K562 (cell line): Measurements from ENCODE around the gene SVIL. TPM values are rescaled to one million over a fixed set of nuclear protein-coding genes. Genes with fewer than 3 reads are reported as not detected.

ENCODE experiments used
- ATAC-seq: fragments of 200-7000 bp; cut with Tn5 transposase; 3 replicates; pipeline ENCODE4 v1.9.1; 2020; ENCODE audit warnings: moderate library complexity
- BruUV-seq: library from RNA; stranded (reverse); fragments of 400-500 nt; replicated peaks from 2 replicates; lab custom pipeline; 2021; lab: Mats Ljungman, UMichigan
- CTCF ChIA-PET: fragments of 300-600 bp; formaldehyde crosslinking; extraction: SDS; loops from one replicate; lab custom pipeline; 2021; ENCODE audit warnings: low intra/inter-chr PET ratio; lab: Yijun Ruan, JAX
- POLR2A ChIA-PET: fragments of 300-600, 350-650 bp; sonication (Branson Sonifier 250); formaldehyde crosslinking; extraction: SDS; loops from one replicate; lab custom pipeline; 2021; ENCODE audit warnings: antibody characterized with exemption, inconsistent platforms; lab: Yijun Ruan, JAX
- DNase-seq, 4 experiments: peaks; one replicate each; pipeline versions ENCODE4 v3.0.0 to v3.0.0-alpha.2; 2011 to 2018; ENCODE audit warnings: low spot score in 3 of 4, mixed read lengths in 3 of 4; ENCODE audit errors: extremely low read depth in 1 of 4
- FAIRE-seq: peaks from 2 replicates; lab custom pipeline; 2011; peaks lifted over from hg19 to GRCh38; lab: Jason Lieb, UNC
- H2AFZ ChIP-seq: 2 replicates; pipeline ENCODE4 v1.6.0; 2011; ENCODE audit warnings: low read depth, low read length, control low read depth, inconsistent platforms
- H3K27ac ChIP-seq: fragments of 200-600 bp; 3 replicates; pipeline ENCODE4 v1.8.0; 2011; ENCODE audit warnings: low read depth, mild to moderate bottlenecking, control low read depth, inconsistent platforms, low read length, moderate library complexity, mixed read lengths; ENCODE audit errors: extremely low read depth
- H3K27me3 ChIP-seq, 2 experiments: fragments of 300-600 bp in 1 of 2; 2 replicates in 1 of 2; 3 replicates in 1 of 2; pipeline versions ENCODE4 v1.6.0 to v1.8.0; 2011; ENCODE audit warnings: inconsistent platforms in 2 of 2, low read length in 2 of 2, mild to moderate bottlenecking in 1 of 2, mixed read lengths in 1 of 2, moderate library complexity in 1 of 2; ENCODE audit not compliant: control insufficient read depth in 2 of 2, insufficient read depth in 2 of 2
- H3K36me3 ChIP-seq: fragments of 300-600 bp; 3 replicates; pipeline ENCODE4 v1.8.0; 2011; ENCODE audit warnings: mild to moderate bottlenecking, low read length, inconsistent platforms; ENCODE audit not compliant: control insufficient read depth, insufficient read depth
- H3K4me1 ChIP-seq, 2 experiments: fragments of 200-600 bp in 1 of 2; replicated peaks in 1 of 2; 2 replicates in 1 of 2; 3 replicates in 1 of 2; pipeline versions ENCODE4 v1.5.1 to v1.8.0; 2011; ENCODE audit warnings: inconsistent platforms in 2 of 2, low read length in 2 of 2, mild to moderate bottlenecking in 1 of 2, mixed read lengths in 1 of 2, moderate library complexity in 1 of 2; ENCODE audit not compliant: control insufficient read depth in 2 of 2, insufficient read depth in 2 of 2
- H3K4me2 ChIP-seq: 2 replicates; pipeline ENCODE4 v1.6.1; 2011; ENCODE audit warnings: low read length, control low read depth, inconsistent platforms, mixed read lengths; ENCODE audit not compliant: insufficient read depth
- H3K4me3 ChIP-seq: fragments of 200-600 bp; sonication (generic), shearing (Covaris generic); 2 replicates; pipeline ENCODE4 v1.5.1; 2016; ENCODE audit warnings: control low read depth, inconsistent platforms
- H3K79me2 ChIP-seq: fragments of 200-600 bp; 3 replicates; pipeline ENCODE4 v1.8.0; 2011; ENCODE audit warnings: low read length, inconsistent platforms; ENCODE audit not compliant: control insufficient read depth, insufficient read depth
- H3K9ac ChIP-seq, 2 experiments: 2 replicates each; pipeline versions ENCODE4 v1.6.0 to v1.6.1; 2011; ENCODE audit warnings: low read depth in 2 of 2, low read length in 2 of 2, control low read depth in 1 of 2, inconsistent platforms in 1 of 2, mild to moderate bottlenecking in 1 of 2, mixed read lengths in 1 of 2; ENCODE audit not compliant: insufficient read depth in 1 of 2
- H3K9me1 ChIP-seq: one replicate; pipeline ENCODE4 v1.6.0; 2011; ENCODE audit warnings: inconsistent platforms, mild to moderate bottlenecking, low read length, moderate library complexity; ENCODE audit not compliant: control insufficient read depth, insufficient read depth
- H3K9me3 ChIP-seq: replicated peaks from 2 replicates; pipeline ENCODE4 v1.5.1; 2011; ENCODE audit warnings: low read depth, low read length, inconsistent platforms; ENCODE audit not compliant: control insufficient read depth, insufficient read depth
- H4K20me1 ChIP-seq: replicated peaks from 2 replicates; pipeline ENCODE4 v1.6.1; 2011; ENCODE audit warnings: low read length, inconsistent platforms, mixed read lengths; ENCODE audit not compliant: control insufficient read depth, insufficient read depth
- DLX4 ChIP-seq: fragments of 250-450 bp; sonication (Bioruptor Pico); IDR thresholded peaks from 2 replicates; pipeline ENCODE4 v1.6.1; 2021; ENCODE audit warnings: mild to moderate bottlenecking
- ESRRB ChIP-seq: fragments of 250-450 bp; sonication (Bioruptor Pico); IDR thresholded peaks from 2 replicates; pipeline ENCODE4 v1.5.0; 2020; ENCODE audit warnings: mild to moderate bottlenecking, moderate library complexity, borderline replicate concordance
- ETS2 ChIP-seq: IDR thresholded peaks from 2 replicates; pipeline ENCODE4 v1.6.1; 2016; ENCODE audit warnings: borderline replicate concordance, missing genetic modification characterization, mild to moderate bottlenecking, moderate library complexity, missing compliant biosample characterization; ENCODE audit not compliant: poor library complexity, severe bottlenecking
- EWSR1 ChIP-seq: fragments of 450-650 bp; IDR thresholded peaks from 2 replicates; pipeline ENCODE4 v1.6.1; 2018; ENCODE audit warnings: borderline replicate concordance, mild to moderate bottlenecking, low read depth, moderate library complexity; ENCODE audit not compliant: partially characterized antibody
- LARP7 ChIP-seq: fragments of 450-650 bp; IDR thresholded peaks from 2 replicates; pipeline ENCODE4 v1.6.1; 2016
- MAFG ChIP-seq: fragments of 450-650 bp; conservative IDR thresholded peaks from 2 replicates; pipeline ENCODE4 v1.6.1; 2016; ENCODE audit warnings: missing genetic modification characterization, missing compliant biosample characterization
- MBD1 ChIP-seq: fragments of 250-450 bp; sonication (Bioruptor Pico); IDR thresholded peaks from 2 replicates; pipeline ENCODE4 v1.8.0; 2022; ENCODE audit warnings: inconsistent platforms
- MECOM ChIP-seq: fragments of 250-450 bp; sonication (Bioruptor Pico); IDR thresholded peaks from 2 replicates; pipeline ENCODE4 v1.8.0; 2022; ENCODE audit warnings: inconsistent platforms
- PKNOX1 ChIP-seq: fragments of 450-650 bp; IDR thresholded peaks from 2 replicates; pipeline ENCODE4 v1.6.1; 2016
- PREB ChIP-seq: sonication (generic); formaldehyde crosslinking; IDR thresholded peaks from 2 replicates; pipeline ENCODE4 v1.8.1; 2023; ENCODE audit warnings: mild to moderate bottlenecking, missing genetic modification reagents
- STAT6 ChIP-seq: sonication (generic); formaldehyde crosslinking; IDR thresholded peaks from 2 replicates; pipeline ENCODE4 v1.8.1; 2023; ENCODE audit warnings: mild to moderate bottlenecking, missing genetic modification reagents
- TCF3 ChIP-seq: sonication (generic); formaldehyde crosslinking; IDR thresholded peaks from 2 replicates; pipeline ENCODE4 v1.4.0; 2020; ENCODE audit warnings: mild to moderate bottlenecking, missing genetic modification reagents
- ZNF766 ChIP-seq: fragments of 200-800 bp; sonication (Bioruptor generic); conservative IDR thresholded peaks from 2 replicates; pipeline ENCODE4 v1.6.1; 2016; ENCODE audit warnings: missing genetic modification characterization, missing compliant biosample characterization
- WGBS: fragments of 100-300 bp; shearing (Covaris generic); methylation state at CpG from one replicate; pipeline ENCODE4 v1.1.6; 2016; ENCODE audit warnings: low coverage, mixed read lengths; ENCODE audit not compliant: insufficient coverage; ENCODE audit errors: missing lambda C conversion rate; 5-methylcytosine and 5-hydroxymethylcytosine counted together
- in situ Hi-C: fragments of 300-500 bp; cut with MboI; formaldehyde crosslinking; loops from 4 replicates; pipeline ENCODE4 v1.15.0; 2018; ENCODE audit warnings: inconsistent platforms, mixed read lengths
- intact Hi-C: fragments of 100-400 bp; cut with micrococcal nuclease; formaldehyde crosslinking; loops from 2 replicates; pipeline ENCODE4 v1.14.2; 2022
- polyA plus RNA-seq, 8 experiments: library from polyadenylated mRNA; depleted of rRNA in 4 of 8; stranded (reverse) in 5 of 8; unstranded in 3 of 8; fragments of >200 nt; fragmentation: Nextera tagmentation in 2 of 8; fragmentation: Illumina TruSeq in 1 of 8; extraction: Ambion mirVana in 2 of 8; extraction: Trizol in 1 of 8; gene quantifications; 2 replicates each; pipeline versions ENCODE4 v1.2.1 to v1.2.3, GENCODE V29; 2011 to 2014; ENCODE audit warnings: inconsistent platforms in 1 of 8, missing spikeins in 1 of 8
- total RNA-seq, 7 experiments: library from RNA; depleted of rRNA in 6 of 7; stranded (reverse); fragments of >200 nt in 6 of 7; fragmentation: Illumina TruSeq in 2 of 7; extraction: Trizol in 2 of 7; gene quantifications; 2 replicates each; pipeline versions ENCODE4 v1.2.1 to v1.2.3, GENCODE V29; 2011 to 2021; ENCODE audit warnings: low replicate concordance in 1 of 7

SVIL gene
- total and polyA plus RNA-seq, 9 of the 15 experiments (the other 6 are each of a cell fraction or from before 2014, with no cell fraction given) = under 0.01 to 0.18 (median 0.05) TPM; not detected in 3

- no peak for FAIRE-seq
- intact Hi-C loops (loop anchor here (5.0 kb wide), 1 partner anchor 135 kb away; no protein-coding TSS in a partner anchor), in situ Hi-C loops (no loop called here)
- Histone ChIP-seq H3K9me1 (no peaks in the 10 kb centered on the region), H3K4me1 (no peaks in the 10 kb centered on the region), H3K27ac (no peak overlapping the region), H3K9me3 (no peaks in the 10 kb centered on the region), H3K79me2 (no peaks in the 10 kb centered on the region), H3K4me2 (no peak overlapping the region), H3K4me3 (no peak overlapping the region), H3K9ac (no peak overlapping the region), H3K27me3 (peaks cover 10 to 16% of the 10 kb centered on the region in 2 experiments; a peak in 4 of 5 replicates), H3K36me3 (no peaks in the 10 kb centered on the region), H4K20me1 (no peaks in the 10 kb centered on the region), H2AFZ (no peak overlapping the region)
- ChIA-PET CTCF (no interaction called here), POLR2A (interaction anchor here (1.0 kb wide), 1 partner anchor 10 kb away, joined by 3 read pairs; no protein-coding TSS in a partner anchor)
- BruUV-seq = no TSS peak
- WGBS = 19% methylated on average over 10 of the region's 10 CpGs
- DNase-seq = no peak
- ATAC-seq = no peak
- TF ChIP-seq PKNOX1 (no peak), PREB (no peak), LARP7 (no peak), ZNF766 (CRISPR knock-in tag) (no peak), MBD1 (CRISPR knock-in tag) (no peak), TCF3 (CRISPR knock-in tag) (no peak), ETS2 (tag) (no peak), DLX4 (CRISPR knock-in tag) (no peak), EWSR1 (no peak), MAFG (tag) (no peak), STAT6 (no peak), ESRRB (CRISPR knock-in tag) (no peak), MECOM (CRISPR knock-in tag) (no peak)
Observed at GRCh38 chr10:29512425-29512974, 122.3 kb downstream of the SVIL start.
